HepG2 (cell line): ENCODE measurements around the gene CD300A. TPM values are rescaled to one million over a fixed set of nuclear protein-coding genes. Genes with fewer than 3 reads are reported as not detected.

Source experiments
- ATAC-seq: fragments of 200-7000 bp; cut with Tn5 transposase; 3 replicates; pipeline ENCODE4 v1.9.1; 2020; ENCODE audit warnings: mild to moderate bottlenecking, moderate library complexity
- BruUV-seq: library from RNA; stranded (reverse); fragments of 400-500 nt; replicated peaks from 2 replicates; lab custom pipeline; 2021; lab: Mats Ljungman, UMichigan
- CTCF ChIA-PET: fragments of 300-600 bp; formaldehyde crosslinking; extraction: SDS; loops from one replicate; lab custom pipeline; 2021; ENCODE audit warnings: low total read pairs, inconsistent platforms, low intra/inter-chr PET ratio; lab: Yijun Ruan, JAX
- POLR2A ChIA-PET: fragments of 350-600 bp; sonication (Branson Sonifier 250); formaldehyde crosslinking; loops from one replicate; lab custom pipeline; 2020; ENCODE audit warnings: antibody characterized with exemption, inconsistent platforms; lab: Yijun Ruan, JAX
- DNase-seq: peaks from one replicate; pipeline ENCODE4 v3.0.0-alpha.2; 2015; ENCODE audit warnings: low spot score
- FAIRE-seq: peaks from 3 replicates; lab custom pipeline; 2011; peaks lifted over from hg19 to GRCh38; lab: Jason Lieb, UNC
- H2AFZ ChIP-seq: one replicate; pipeline ENCODE4 v1.6.1; 2011; ENCODE audit warnings: low read length, inconsistent platforms
- H3K27ac ChIP-seq: fragments of 300-600 bp; 3 replicates; pipeline ENCODE4 v1.8.0; 2011; ENCODE audit warnings: mixed run types, mild to moderate bottlenecking, mixed read lengths, low read length, inconsistent platforms; ENCODE audit not compliant: insufficient read depth; ENCODE audit errors: extremely low read length
- H3K27me3 ChIP-seq, 2 experiments: fragments of 200-600 bp in 1 of 2; 2 replicates in 1 of 2; 3 replicates in 1 of 2; pipeline versions ENCODE4 v1.6.0 to v1.8.0; 2011; ENCODE audit warnings: low read length in 2 of 2, mild to moderate bottlenecking in 2 of 2, moderate library complexity in 2 of 2, inconsistent platforms in 1 of 2; ENCODE audit not compliant: insufficient read depth in 2 of 2, control insufficient read depth in 1 of 2
- H3K36me3 ChIP-seq, 2 experiments: fragments of 200-600 bp in 1 of 2; replicated peaks in 1 of 2; 2 replicates in 1 of 2; 3 replicates in 1 of 2; pipeline versions ENCODE4 v1.5.1 to v1.8.0; 2011; ENCODE audit warnings: low read length in 2 of 2, inconsistent platforms in 1 of 2; ENCODE audit not compliant: insufficient read depth in 2 of 2, control insufficient read depth in 1 of 2
- H3K4me1 ChIP-seq: 2 replicates; pipeline ENCODE4 v1.5.1; 2012; ENCODE audit warnings: low read length, inconsistent platforms; ENCODE audit not compliant: insufficient read depth
- H3K4me2 ChIP-seq: 2 replicates; pipeline ENCODE4 v1.6.0; 2011; ENCODE audit warnings: low read depth, low read length, inconsistent platforms
- H3K4me3 ChIP-seq, 3 experiments: fragments of 200-600 bp in 1 of 3; sonication (generic), shearing (Covaris generic) in 1 of 3; replicated peaks in 1 of 3; 2 replicates each; pipeline ENCODE4 v1.5.1; 2011 to 2016; ENCODE audit warnings: low read length in 3 of 3, inconsistent platforms in 2 of 3, low read depth in 2 of 3, mild to moderate bottlenecking in 2 of 3, control low read depth in 1 of 3, mixed read lengths in 1 of 3; ENCODE audit not compliant: insufficient read depth in 1 of 3
- H3K79me2 ChIP-seq: one replicate; pipeline ENCODE4 v1.6.1; 2011; ENCODE audit warnings: low read length, inconsistent platforms; ENCODE audit not compliant: insufficient read depth
- H3K9ac ChIP-seq: 2 replicates; pipeline ENCODE4 v1.6.0; 2011; ENCODE audit warnings: mild to moderate bottlenecking, low read depth, low read length, inconsistent platforms; ENCODE audit not compliant: insufficient read depth
- H3K9me3 ChIP-seq: 2 replicates; pipeline ENCODE4 v1.5.1; 2012; ENCODE audit warnings: mild to moderate bottlenecking, low read length
- H4K20me1 ChIP-seq: 2 replicates; pipeline ENCODE4 v1.6.0; 2011; ENCODE audit warnings: inconsistent platforms, mild to moderate bottlenecking, low read length, moderate library complexity; ENCODE audit not compliant: insufficient read depth
- GLI4 ChIP-seq: sonication (generic); formaldehyde crosslinking; IDR thresholded peaks from 2 replicates; pipeline ENCODE4 v1.5.1; 2020; ENCODE audit warnings: missing genetic modification reagents, mild to moderate bottlenecking, moderate library complexity, borderline replicate concordance
- KDM2A ChIP-seq: sonication (generic); formaldehyde crosslinking; IDR thresholded peaks from 2 replicates; pipeline ENCODE4 v1.4.0; 2020; ENCODE audit warnings: low read depth, missing genetic modification reagents, borderline replicate concordance
- PBX2 ChIP-seq: IDR thresholded peaks from 2 replicates; pipeline ENCODE4 v1.6.1; 2016; ENCODE audit warnings: control low read depth
- PCBP2 ChIP-seq: fragments of 200-400 bp; formaldehyde crosslinking; optimal IDR thresholded peaks from 2 replicates; pipeline ENCODE3; 2018; ENCODE audit warnings: low read length, low read depth; ENCODE audit not compliant: poor library complexity, severe bottlenecking
- PHF21A ChIP-seq: sonication (generic); formaldehyde crosslinking; IDR thresholded peaks from 2 replicates; pipeline ENCODE4 v1.5.0; 2020; ENCODE audit warnings: mild to moderate bottlenecking, missing genetic modification reagents
- POLR2AphosphoS2 ChIP-seq: IDR thresholded peaks from 2 replicates; pipeline ENCODE4 v1.6.1; 2011; ENCODE audit warnings: low read depth, low read length, improper control_type of control experiment
- PRDM10 ChIP-seq: sonication (generic); formaldehyde crosslinking; IDR thresholded peaks from 2 replicates; pipeline ENCODE4 v1.4.0; 2020; ENCODE audit warnings: low read depth, missing genetic modification reagents
- SP140L ChIP-seq: sonication (generic); formaldehyde crosslinking; IDR thresholded peaks from 2 replicates; pipeline ENCODE4 v1.4.0; 2020; ENCODE audit warnings: missing genetic modification reagents, borderline replicate concordance
- SP4 ChIP-seq: sonication (generic); formaldehyde crosslinking; IDR thresholded peaks from 2 replicates; pipeline ENCODE4 v1.8.1; 2023; ENCODE audit warnings: mild to moderate bottlenecking, missing genetic modification reagents
- YY1 ChIP-seq: IDR thresholded peaks from 2 replicates; pipeline ENCODE4 v1.6.1; 2011; ENCODE audit warnings: low read length, low read depth, moderate library complexity, mild to moderate bottlenecking; ENCODE audit not compliant: insufficient read depth, insufficient replicate concordance
- ZNF83 ChIP-seq: sonication (generic); formaldehyde crosslinking; IDR thresholded peaks from 2 replicates; pipeline ENCODE4 v1.4.0; 2020; ENCODE audit warnings: missing genetic modification reagents, mild to moderate bottlenecking, borderline replicate concordance
- ZNF850 ChIP-seq: sonication (generic); formaldehyde crosslinking; conservative IDR thresholded peaks from 2 replicates; pipeline ENCODE4 v1.9.0; 2021; ENCODE audit warnings: mild to moderate bottlenecking, missing genetic modification reagents
- ZSCAN22 ChIP-seq: sonication (generic); formaldehyde crosslinking; IDR thresholded peaks from 2 replicates; pipeline ENCODE4 v1.4.0; 2020; ENCODE audit warnings: mild to moderate bottlenecking, missing genetic modification reagents
- ZSCAN9 ChIP-seq: IDR thresholded peaks from 2 replicates; pipeline ENCODE4 v1.6.1; 2016; ENCODE audit warnings: borderline replicate concordance
- WGBS: methylation state at CpG from one replicate; pipeline ENCODE4 v1.1.6; 2017; ENCODE audit warnings: low lambda C conversion rate; 5-methylcytosine and 5-hydroxymethylcytosine counted together
- in situ Hi-C: cut with HindIII; loops from 2 replicates; pipeline ENCODE4 v1.10.0; 2017; ENCODE audit warnings: low pct_unique_long_range_greater_than_20kb; ENCODE audit not compliant: extremely low pct_ligation_motif_present
- intact Hi-C: fragments of 100-400 bp; cut with micrococcal nuclease; formaldehyde crosslinking; loops from one replicate; pipeline ENCODE4 v1.10.0; 2022; ENCODE audit not compliant: unreplicated experiment
- polyA plus RNA-seq, 8 experiments: library from polyadenylated mRNA; depleted of rRNA in 3 of 8; stranded (reverse) in 7 of 8; unstranded in 1 of 8; fragments of >200 nt; fragmentation: Illumina TruSeq in 4 of 8; extraction: Trizol in 4 of 8; gene quantifications; 2 replicates each; pipeline versions ENCODE4 v1.2.1 to v1.2.3, GENCODE V29; 2011 to 2016; ENCODE audit warnings: low read depth in 4 of 8, missing spikeins in 1 of 8, mixed read lengths in 1 of 8; ENCODE audit not compliant: insufficient read depth in 1 of 8
- total RNA-seq, 5 experiments: library from RNA; depleted of rRNA; stranded (reverse); fragments of >200 nt; fragmentation: Illumina TruSeq; extraction: Trizol; gene quantifications; 2 replicates each; pipeline ENCODE4 v1.2.3, GENCODE V29; 2016; ENCODE audit warnings: low read depth in 1 of 5

Gene CD300A
- total and polyA plus RNA-seq, 2 of the 13 experiments (the other 11 are each of a cell fraction or from before 2014, with no cell fraction given), result not detected

GRCh38 chr17:74525465-74525725, 59.0 kb downstream of the CD300A start:
- DNase-seq, result no peak
- Histone ChIP-seq H3K27me3 (peaks cover 5 to 88% of the 10 kb centered on the region in 2 experiments; a peak in 4 of 5 replicates), H3K79me2 (no peaks in the 10 kb centered on the region)

GRCh38 chr17:74525781-74526288, 59.4 kb downstream of the CD300A start:
- FAIRE-seq (no peak), DNase-seq (no peak), ATAC-seq (no peak)
- H3K36me3 ChIP-seq, result no peaks in the 10 kb centered on the region
- no peak overlapping the region for H3K4me2 ChIP-seq
- H3K4me3 ChIP-seq, result no peak overlapping the region
- in situ Hi-C loops, result no loop called here
- no peak overlapping the region for H3K27ac ChIP-seq
- BruUV-seq, result no TSS peak
- no peaks in the 10 kb centered on the region for H3K79me2 ChIP-seq
- H3K9me3 ChIP-seq, result no peaks in the 10 kb centered on the region
- WGBS, result 14% methylated on average over 14 of the region's 14 CpGs
- intact Hi-C loops, result no loop called here
- no peaks in the 10 kb centered on the region for H4K20me1 ChIP-seq
- H3K4me1 ChIP-seq, result peaks cover 11% of the 10 kb centered on the region; the same call in 1 of the 2 replicates
- POLR2A ChIA-PET, result no interaction called here
- TF ChIP-seq ZSCAN22 (CRISPR knock-in tag) (no peak), PBX2 (no peak), KDM2A (no peak), PRDM10 (CRISPR knock-in tag) (no peak), PHF21A (CRISPR knock-in tag) (no peak), ZSCAN9 (no peak), YY1 (no peak)
- no peak overlapping the region for H3K9ac ChIP-seq
- peaks cover 5 to 90% of the 10 kb centered on the region in 2 experiments; a peak in 4 of 5 replicates for H3K27me3 ChIP-seq
- CTCF ChIA-PET, result no interaction called here
- H2AFZ ChIP-seq, result no peak overlapping the region

More at GRCh38 chr17:74525465-74525725, 59.0 kb downstream of the CD300A start:
- Histone ChIP-seq H3K36me3 (no peaks in the 10 kb centered on the region), H3K4me2 (no peak overlapping the region), H3K4me1 (peaks cover 11% of the 10 kb centered on the region; the same call in 1 of the 2 replicates), H4K20me1 (no peaks in the 10 kb centered on the region), H3K9ac (no peak overlapping the region), H3K4me3 (no peak overlapping the region), H3K27ac (no peak overlapping the region), H2AFZ (no peak overlapping the region), H3K9me3 (no peaks in the 10 kb centered on the region)
- CTCF ChIA-PET, result no interaction called here
- no peak for FAIRE-seq
- no peak for ATAC-seq
- POLR2A ChIA-PET, result no interaction called here
- WGBS, result 50% methylated on average over 1 of the region's 1 CpG
- no peak for TF ChIP-seq SP140L (CRISPR knock-in tag)
- TF ChIP-seq SP4 (CRISPR knock-in tag), result no peak
- no peak for TF ChIP-seq PCBP2
- TF ChIP-seq GLI4 (CRISPR knock-in tag), result no peak
- TF ChIP-seq ZNF850 (CRISPR knock-in tag), result no peak
- no peak for TF ChIP-seq ZNF83
- no peak for TF ChIP-seq POLR2AphosphoS2
- in situ Hi-C loops, result no loop called here
- no TSS peak for BruUV-seq
- intact Hi-C loops, result no loop called here
